ENCODE measurements around the gene TMEM81. TPM values are rescaled to one million over a fixed set of nuclear protein-coding genes. Genes with fewer than 3 reads are reported as not detected.

The TMEM81 gene
- polyA plus RNA-seq, 1 donor, result 3.3 TPM

GRCh38 chr1:205041001-205041715 is 43.1 kb downstream of the TMEM81 start:
- Histone ChIP-seq H3K4me3 (ENCODE audit: low read length) (no peak overlapping the region), H3K9me3 (ENCODE audit: control insufficient read depth, low read depth, low read length) (no peaks in the 10 kb centered on the region), H3K27me3 (ENCODE audit: control insufficient read depth, insufficient read depth, low read length) (peaks cover 54% of the 10 kb centered on the region), H3K4me1 (ENCODE audit: control insufficient read depth, insufficient read depth, low read length) (no peaks in the 10 kb centered on the region), H3K36me3 (ENCODE audit: control insufficient read depth, insufficient read depth, low read length) (no peaks in the 10 kb centered on the region), H3K27ac (ENCODE audit: low read length) (no peak overlapping the region)
- DNase-seq, result no peak
- WGBS (ENCODE audit: insufficient coverage, low lambda C conversion rate), result no CpG with 5 or more reads among the region's 4 CpGs

GRCh38 chr1:205038132-205038786 is 46.0 kb downstream of the TMEM81 start:
- DNase-seq, result no peak
- no CpG with 5 or more reads among the region's 6 CpGs for WGBS (ENCODE audit: insufficient coverage, low lambda C conversion rate)
- Histone ChIP-seq H3K4me1 (ENCODE audit: control insufficient read depth, insufficient read depth, low read length) (no peaks in the 10 kb centered on the region), H3K27ac (ENCODE audit: low read length) (no peak overlapping the region), H3K36me3 (ENCODE audit: control insufficient read depth, insufficient read depth, low read length) (no peaks in the 10 kb centered on the region), H3K9me3 (ENCODE audit: control insufficient read depth, low read depth, low read length) (no peaks in the 10 kb centered on the region), H3K4me3 (ENCODE audit: low read length) (no peak overlapping the region), H3K27me3 (ENCODE audit: control insufficient read depth, insufficient read depth, low read length) (peaks cover 26% of the 10 kb centered on the region)

- no CpG with 5 or more reads among the region's 9 CpGs for WGBS (ENCODE audit: insufficient coverage, low lambda C conversion rate)
- H3K27ac ChIP-seq (ENCODE audit: low read length), result no peak overlapping the region
- no peak for DNase-seq
- no peak overlapping the region for H3K4me3 ChIP-seq (ENCODE audit: low read length)
- no peaks in the 10 kb centered on the region for H3K9me3 ChIP-seq (ENCODE audit: control insufficient read depth, low read depth, low read length)
- H3K4me1 ChIP-seq (ENCODE audit: control insufficient read depth, insufficient read depth, low read length), result no peaks in the 10 kb centered on the region
- peaks cover 21% of the 10 kb centered on the region for H3K27me3 ChIP-seq (ENCODE audit: control insufficient read depth, insufficient read depth, low read length)
- no peaks in the 10 kb centered on the region for H3K36me3 ChIP-seq (ENCODE audit: control insufficient read depth, insufficient read depth, low read length)
Measured at GRCh38 chr1:205037539-205037938, 46.7 kb downstream of the TMEM81 start.

Other genes starting within 250 kb of the TMEM81 start
- 10.1 TPM for gene NFASC, start 213.6 kb downstream of the TMEM81 start, polyA plus RNA-seq
- gene CNTN2, start 41.2 kb downstream of the TMEM81 start, polyA plus RNA-seq, result 1.2 TPM
- 13.4 TPM for gene RBBP5, start 37.5 kb upstream of the TMEM81 start, polyA plus RNA-seq
- 6.0 TPM for gene DSTYK, start 127.2 kb upstream of the TMEM81 start, polyA plus RNA-seq
- 6.2 TPM for gene TMCC2, start 143.5 kb upstream of the TMEM81 start, polyA plus RNA-seq
- gene NUAK2, start 237.3 kb upstream of the TMEM81 start, polyA plus RNA-seq, result 8.5 TPM

All from large intestine (tissue), 3 donors.